Liver (tissue), 9 donors: ENCODE data around the gene GRIP1. TPM values are rescaled to one million over a fixed set of nuclear protein-coding genes. Genes with fewer than 3 reads are reported as not detected.

ENCODE experiments used
- DNase-seq: peaks from one replicate; pipeline ENCODE4 v3.0.0-alpha.2; 2017; ENCODE audit warnings: low spot score
- H3K27ac ChIP-seq, 2 donors: one replicate each; pipeline ENCODE4 v1.7.0; 2013; ENCODE audit warnings: inconsistent platforms in 2 of 2, low read length in 2 of 2, control low read depth in 1 of 2, low read depth in 1 of 2, mild to moderate bottlenecking in 1 of 2
- H3K27me3 ChIP-seq, 4 donors: one replicate each; pipeline versions ENCODE4 v1.6.1 to v1.7.0; 2013; ENCODE audit warnings: low read length in 3 of 4, inconsistent platforms in 1 of 4, mild to moderate bottlenecking in 1 of 4, moderate library complexity in 1 of 4; ENCODE audit not compliant: control insufficient read depth in 4 of 4, insufficient read depth in 4 of 4
- H3K36me3 ChIP-seq, 4 donors: one replicate each; pipeline versions ENCODE4 v1.6.1 to v1.7.0; 2013; ENCODE audit warnings: low read length in 3 of 4, mild to moderate bottlenecking in 3 of 4, low read depth in 1 of 4, moderate library complexity in 1 of 4; ENCODE audit not compliant: control insufficient read depth in 4 of 4, insufficient read depth in 3 of 4
- H3K4me1 ChIP-seq, 4 donors: one replicate each; pipeline versions ENCODE4 v1.6.1 to v1.7.0; 2013; ENCODE audit warnings: low read length in 3 of 4, mild to moderate bottlenecking in 3 of 4, moderate library complexity in 1 of 4; ENCODE audit not compliant: control insufficient read depth in 4 of 4, insufficient read depth in 4 of 4
- H3K4me3 ChIP-seq, 3 donors: one replicate each; pipeline versions ENCODE4 v1.6.1 to v1.7.0; 2013; ENCODE audit warnings: low read length in 3 of 3, control low read depth in 1 of 3, low read depth in 1 of 3, mild to moderate bottlenecking in 1 of 3
- H3K9ac ChIP-seq, 2 donors: one replicate each; pipeline ENCODE4 v1.7.0; 2013; ENCODE audit warnings: low read length in 2 of 2, mild to moderate bottlenecking in 2 of 2, moderate library complexity in 2 of 2, control low read depth in 1 of 2, low read depth in 1 of 2
- H3K9me3 ChIP-seq, 4 donors: one replicate each; pipeline versions ENCODE4 v1.6.1 to v1.7.0; 2013; ENCODE audit warnings: low read length in 3 of 4; ENCODE audit not compliant: control insufficient read depth in 4 of 4
- EGR1 ChIP-seq, 2 donors: IDR thresholded peaks; 2 replicates each; pipeline ENCODE4 v1.6.1; 2016 to 2018; ENCODE audit warnings: antibody characterized with exemption in 2 of 2, low read depth in 2 of 2
- FOXA1 ChIP-seq: IDR thresholded peaks from 2 replicates; pipeline ENCODE4 v1.6.1; 2016; ENCODE audit warnings: antibody characterized with exemption
- FOXA2 ChIP-seq: IDR thresholded peaks from 2 replicates; pipeline ENCODE4 v1.6.1; 2016; ENCODE audit warnings: antibody characterized with exemption
- GABPA ChIP-seq, 2 donors: IDR thresholded peaks in 1 of 2; conservative IDR thresholded peaks in 1 of 2; 2 replicates each; pipeline ENCODE4 v1.6.1; 2016; ENCODE audit warnings: antibody characterized with exemption in 2 of 2, mild to moderate bottlenecking in 1 of 2, moderate library complexity in 1 of 2
- HNF4A ChIP-seq, 2 donors: conservative IDR thresholded peaks; 2 replicates each; pipeline ENCODE4 v1.6.1; 2016; ENCODE audit warnings: antibody characterized with exemption in 2 of 2, mild to moderate bottlenecking in 2 of 2
- JUND ChIP-seq, 2 donors: IDR thresholded peaks; 2 replicates each; pipeline ENCODE4 v1.6.1; 2016; ENCODE audit warnings: antibody characterized with exemption in 2 of 2
- NR2F2 ChIP-seq: IDR thresholded peaks from 2 replicates; pipeline ENCODE4 v1.6.1; 2016; ENCODE audit warnings: antibody characterized with exemption
- RXRA ChIP-seq, 2 donors: IDR thresholded peaks; 2 replicates each; pipeline ENCODE4 v1.6.1; 2017 to 2018; ENCODE audit warnings: antibody characterized with exemption in 2 of 2, mild to moderate bottlenecking in 1 of 2
- SP1 ChIP-seq: IDR thresholded peaks from 2 replicates; pipeline ENCODE4 v1.6.1; 2018; ENCODE audit warnings: antibody characterized with exemption, mild to moderate bottlenecking
- TAF1 ChIP-seq: conservative IDR thresholded peaks from 2 replicates; pipeline ENCODE4 v1.6.1; 2016; ENCODE audit warnings: antibody characterized with exemption, mild to moderate bottlenecking
- YY1 ChIP-seq: IDR thresholded peaks from 2 replicates; pipeline ENCODE4 v1.6.1; 2016; ENCODE audit warnings: antibody characterized with exemption, mild to moderate bottlenecking
- WGBS: extraction: QIAGEN DNeasy Blood & Tissue Kit; methylation state at CpG from one replicate; pipeline ENCODE4 v1.1.7; 2013; 5-methylcytosine and 5-hydroxymethylcytosine counted together
- polyA plus RNA-seq, 2 donors: library from polyadenylated mRNA; stranded (reverse) in 1 of 2; unstranded in 1 of 2; fragments of 200-250 nt in 1 of 2; fragments of >200 nt in 1 of 2; fragmentation: Nextera tagmentation in 1 of 2; extraction: Ambion mirVana in 1 of 2; gene quantifications; one replicate each; pipeline versions ENCODE4 v1.2.1 to v1.2.3, GENCODE V29; 2013 to 2015
- total RNA-seq, 2 donors: library from RNA; depleted of rRNA; stranded (reverse); fragments of >200 nt; gene quantifications; one replicate each; pipeline ENCODE4 v1.2.3, GENCODE V29; 2014
- TF ChIP-seq, protein P1 (sequence below): IDR thresholded peaks from 2 replicates; pipeline ENCODE4 v1.6.1; 2016; ENCODE audit warnings: antibody characterized with exemption
- TF ChIP-seq, protein P2 (sequence below): fragments of 150-350 bp; IDR thresholded peaks from 2 replicates; pipeline ENCODE4 v1.5.1; 2017; ENCODE audit warnings: improper control_type of control experiment, low read depth, low read length; ENCODE audit not compliant: missing input control
- TF ChIP-seq, protein P3 (sequence below): IDR thresholded peaks from 2 replicates; pipeline ENCODE4 v1.6.1; 2016; ENCODE audit warnings: antibody characterized with exemption
- TF ChIP-seq, protein P4 (sequence below): IDR thresholded peaks from 2 replicates; pipeline ENCODE4 v1.6.1; 2016; ENCODE audit warnings: antibody characterized with exemption, mild to moderate bottlenecking
- TF ChIP-seq, protein P5 (sequence below): IDR thresholded peaks from 2 replicates; pipeline ENCODE4 v1.6.1; 2016; ENCODE audit warnings: antibody characterized with exemption
- donor health status: healthy.
- donor health status: healthy.
- donor health status: healthy.
- donor health status: healthy.
- donor health status: healthy.

The GRIP1 gene
- total and polyA plus RNA-seq, 4 donors, result 0.05 to 1.5 (median 0.24) TPM

DNA sequence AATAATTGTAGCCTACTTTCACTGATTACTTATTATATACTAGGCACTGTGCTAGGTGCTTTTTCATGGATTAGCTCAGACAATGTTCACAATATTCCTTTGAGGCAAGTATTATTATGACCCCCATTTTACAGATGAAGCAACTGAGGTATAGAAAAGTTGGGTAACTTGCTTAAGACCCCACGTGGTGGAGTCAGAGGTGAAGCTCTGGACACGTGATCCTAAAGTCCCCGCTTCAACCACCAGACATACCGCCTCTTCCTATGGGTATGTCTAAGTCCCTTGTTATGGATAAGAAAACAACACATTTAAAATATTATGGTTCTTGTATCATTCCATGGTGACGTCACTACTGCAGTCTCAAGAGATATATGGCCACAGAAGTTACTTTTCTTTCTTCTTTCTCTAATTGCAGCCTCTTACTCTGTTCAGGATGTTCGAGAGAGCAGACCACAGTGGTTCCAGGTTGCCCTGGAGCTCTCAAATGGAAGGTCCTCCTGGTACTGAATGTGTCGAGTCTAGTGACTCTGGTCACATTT, 218.9 kb downstream of the GRIP1 start:
- no peak overlapping the region for H3K27ac ChIP-seq
- H3K9ac ChIP-seq, result no peak overlapping the region
- TF ChIP-seq, protein P1, sequence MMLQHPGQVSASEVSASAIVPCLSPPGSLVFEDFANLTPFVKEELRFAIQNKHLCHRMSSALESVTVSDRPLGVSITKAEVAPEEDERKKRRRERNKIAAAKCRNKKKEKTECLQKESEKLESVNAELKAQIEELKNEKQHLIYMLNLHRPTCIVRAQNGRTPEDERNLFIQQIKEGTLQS, result no peak
- TF ChIP-seq NR2F2, result no peak
- TF ChIP-seq SP1, result no peak
- TF ChIP-seq, protein P2, sequence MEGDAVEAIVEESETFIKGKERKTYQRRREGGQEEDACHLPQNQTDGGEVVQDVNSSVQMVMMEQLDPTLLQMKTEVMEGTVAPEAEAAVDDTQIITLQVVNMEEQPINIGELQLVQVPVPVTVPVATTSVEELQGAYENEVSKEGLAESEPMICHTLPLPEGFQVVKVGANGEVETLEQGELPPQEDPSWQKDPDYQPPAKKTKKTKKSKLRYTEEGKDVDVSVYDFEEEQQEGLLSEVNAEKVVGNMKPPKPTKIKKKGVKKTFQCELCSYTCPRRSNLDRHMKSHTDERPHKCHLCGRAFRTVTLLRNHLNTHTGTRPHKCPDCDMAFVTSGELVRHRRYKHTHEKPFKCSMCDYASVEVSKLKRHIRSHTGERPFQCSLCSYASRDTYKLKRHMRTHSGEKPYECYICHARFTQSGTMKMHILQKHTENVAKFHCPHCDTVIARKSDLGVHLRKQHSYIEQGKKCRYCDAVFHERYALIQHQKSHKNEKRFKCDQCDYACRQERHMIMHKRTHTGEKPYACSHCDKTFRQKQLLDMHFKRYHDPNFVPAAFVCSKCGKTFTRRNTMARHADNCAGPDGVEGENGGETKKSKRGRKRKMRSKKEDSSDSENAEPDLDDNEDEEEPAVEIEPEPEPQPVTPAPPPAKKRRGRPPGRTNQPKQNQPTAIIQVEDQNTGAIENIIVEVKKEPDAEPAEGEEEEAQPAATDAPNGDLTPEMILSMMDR, result no peak
- TF ChIP-seq, protein P3, sequence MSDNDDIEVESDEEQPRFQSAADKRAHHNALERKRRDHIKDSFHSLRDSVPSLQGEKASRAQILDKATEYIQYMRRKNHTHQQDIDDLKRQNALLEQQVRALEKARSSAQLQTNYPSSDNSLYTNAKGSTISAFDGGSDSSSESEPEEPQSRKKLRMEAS, result no peak
- TF ChIP-seq YY1, result no peak
- no peak for DNase-seq
- no peaks in the 10 kb centered on the region for H3K9me3 ChIP-seq
- peaks cover 0 to 2% (median 0%) of the 10 kb centered on the region in 4 donors for H3K27me3 ChIP-seq
- no peaks in the 10 kb centered on the region for H3K4me1 ChIP-seq
- 75% methylated on average over 7 of the region's 7 CpGs for WGBS
- no peaks in the 10 kb centered on the region for H3K36me3 ChIP-seq
- no peak overlapping the region for H3K4me3 ChIP-seq

DNA sequence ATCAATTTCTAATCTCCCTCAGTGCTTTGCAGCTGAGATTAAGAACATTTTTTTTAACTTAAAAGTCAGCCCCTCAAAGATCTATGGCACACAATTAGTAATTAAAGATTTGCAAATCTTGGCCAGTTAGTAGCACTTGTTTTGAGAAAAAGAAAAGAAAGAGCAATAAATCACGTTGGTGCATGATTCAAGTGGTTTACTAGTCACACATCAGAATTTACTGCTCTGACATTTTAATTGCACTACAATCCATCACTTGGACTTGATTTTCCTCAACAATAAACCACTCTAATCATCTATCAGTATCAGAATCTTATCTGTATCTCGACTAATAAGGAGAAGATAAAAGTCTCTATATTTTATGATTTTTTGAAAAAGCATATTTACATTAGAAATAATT, 222.3 kb downstream of the GRIP1 start:
- TF ChIP-seq RXRA (IDR thresholded peaks at IDR 0.05) (no peak), SP1 (no peak), JUND (IDR thresholded peaks at IDR 0.05) (no peak), HNF4A (conservative IDR thresholded peaks at IDR 0.05) (no peak), FOXA1 (no peak), EGR1 (IDR thresholded peaks at IDR 0.05; ENCODE audit: low read depth in 2 of 2) (no peak), TAF1 (no peak), GABPA (IDR thresholded peaks at IDR 0.05 in 1 of 2, conservative IDR thresholded peaks at IDR 0.05 in 1 of 2) (no peak), FOXA2 (no peak)
- TF ChIP-seq, protein P2, result no peak
- TF ChIP-seq, protein P4, sequence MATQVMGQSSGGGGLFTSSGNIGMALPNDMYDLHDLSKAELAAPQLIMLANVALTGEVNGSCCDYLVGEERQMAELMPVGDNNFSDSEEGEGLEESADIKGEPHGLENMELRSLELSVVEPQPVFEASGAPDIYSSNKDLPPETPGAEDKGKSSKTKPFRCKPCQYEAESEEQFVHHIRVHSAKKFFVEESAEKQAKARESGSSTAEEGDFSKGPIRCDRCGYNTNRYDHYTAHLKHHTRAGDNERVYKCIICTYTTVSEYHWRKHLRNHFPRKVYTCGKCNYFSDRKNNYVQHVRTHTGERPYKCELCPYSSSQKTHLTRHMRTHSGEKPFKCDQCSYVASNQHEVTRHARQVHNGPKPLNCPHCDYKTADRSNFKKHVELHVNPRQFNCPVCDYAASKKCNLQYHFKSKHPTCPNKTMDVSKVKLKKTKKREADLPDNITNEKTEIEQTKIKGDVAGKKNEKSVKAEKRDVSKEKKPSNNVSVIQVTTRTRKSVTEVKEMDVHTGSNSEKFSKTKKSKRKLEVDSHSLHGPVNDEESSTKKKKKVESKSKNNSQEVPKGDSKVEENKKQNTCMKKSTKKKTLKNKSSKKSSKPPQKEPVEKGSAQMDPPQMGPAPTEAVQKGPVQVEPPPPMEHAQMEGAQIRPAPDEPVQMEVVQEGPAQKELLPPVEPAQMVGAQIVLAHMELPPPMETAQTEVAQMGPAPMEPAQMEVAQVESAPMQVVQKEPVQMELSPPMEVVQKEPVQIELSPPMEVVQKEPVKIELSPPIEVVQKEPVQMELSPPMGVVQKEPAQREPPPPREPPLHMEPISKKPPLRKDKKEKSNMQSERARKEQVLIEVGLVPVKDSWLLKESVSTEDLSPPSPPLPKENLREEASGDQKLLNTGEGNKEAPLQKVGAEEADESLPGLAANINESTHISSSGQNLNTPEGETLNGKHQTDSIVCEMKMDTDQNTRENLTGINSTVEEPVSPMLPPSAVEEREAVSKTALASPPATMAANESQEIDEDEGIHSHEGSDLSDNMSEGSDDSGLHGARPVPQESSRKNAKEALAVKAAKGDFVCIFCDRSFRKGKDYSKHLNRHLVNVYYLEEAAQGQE, result no peak
- TF ChIP-seq, protein P5, sequence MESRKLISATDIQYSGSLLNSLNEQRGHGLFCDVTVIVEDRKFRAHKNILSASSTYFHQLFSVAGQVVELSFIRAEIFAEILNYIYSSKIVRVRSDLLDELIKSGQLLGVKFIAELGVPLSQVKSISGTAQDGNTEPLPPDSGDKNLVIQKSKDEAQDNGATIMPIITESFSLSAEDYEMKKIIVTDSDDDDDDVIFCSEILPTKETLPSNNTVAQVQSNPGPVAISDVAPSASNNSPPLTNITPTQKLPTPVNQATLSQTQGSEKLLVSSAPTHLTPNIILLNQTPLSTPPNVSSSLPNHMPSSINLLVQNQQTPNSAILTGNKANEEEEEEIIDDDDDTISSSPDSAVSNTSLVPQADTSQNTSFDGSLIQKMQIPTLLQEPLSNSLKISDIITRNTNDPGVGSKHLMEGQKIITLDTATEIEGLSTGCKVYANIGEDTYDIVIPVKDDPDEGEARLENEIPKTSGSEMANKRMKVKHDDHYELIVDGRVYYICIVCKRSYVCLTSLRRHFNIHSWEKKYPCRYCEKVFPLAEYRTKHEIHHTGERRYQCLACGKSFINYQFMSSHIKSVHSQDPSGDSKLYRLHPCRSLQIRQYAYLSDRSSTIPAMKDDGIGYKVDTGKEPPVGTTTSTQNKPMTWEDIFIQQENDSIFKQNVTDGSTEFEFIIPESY, result no peak
- TF ChIP-seq, protein P3, result no peak
- H3K4me1 ChIP-seq, result no peaks in the 10 kb centered on the region
- no peaks in the 10 kb centered on the region for H3K36me3 ChIP-seq
- no peak overlapping the region for H3K4me3 ChIP-seq
- no peaks in the 10 kb centered on the region for H3K9me3 ChIP-seq
- DNase-seq, result no peak
- 34% methylated on average over 2 of the region's 2 CpGs for WGBS
- peaks cover 0 to 2% (median 0%) of the 10 kb centered on the region in 4 donors for H3K27me3 ChIP-seq
- H3K9ac ChIP-seq, result no peak overlapping the region
- no peak overlapping the region for H3K27ac ChIP-seq
